H9 (cell line): ENCODE results near the gene CEMIP. TPM values are rescaled to one million over a fixed set of nuclear protein-coding genes. Genes with fewer than 3 reads are reported as not detected.

Source experiments
- DNase-seq: peaks from one replicate; pipeline ENCODE4 v3.0.0-alpha.2; 2017
- H2AFZ ChIP-seq: one replicate; pipeline ENCODE4 v1.6.1; 2013; ENCODE audit warnings: mild to moderate bottlenecking, low read length, control low read depth, moderate library complexity
- H2AK5ac ChIP-seq: 2 replicates; pipeline ENCODE4 v1.6.1; 2013; ENCODE audit warnings: low read length, control low read depth, mixed read lengths; ENCODE audit not compliant: insufficient read length
- H2BK120ac ChIP-seq: one replicate; pipeline ENCODE4 v1.6.1; 2013; ENCODE audit warnings: low read depth, mild to moderate bottlenecking, low read length, control low read depth, inconsistent platforms; ENCODE audit not compliant: poor library complexity, severe bottlenecking
- H2BK12ac ChIP-seq: 2 replicates; pipeline ENCODE4 v1.6.1; 2013; ENCODE audit warnings: low read length, control low read depth, mixed read lengths, low read depth; ENCODE audit not compliant: insufficient read length
- H2BK15ac ChIP-seq: 2 replicates; pipeline ENCODE4 v1.6.1; 2013; ENCODE audit warnings: low read depth, low read length, control low read depth
- H2BK20ac ChIP-seq: one replicate; pipeline ENCODE4 v1.6.1; 2013; ENCODE audit warnings: low read depth, mild to moderate bottlenecking, low read length, control low read depth, inconsistent platforms; ENCODE audit not compliant: poor library complexity, severe bottlenecking
- H2BK5ac ChIP-seq: 2 replicates; pipeline ENCODE4 v1.6.1; 2013; ENCODE audit warnings: low read length, control low read depth, mixed read lengths; ENCODE audit not compliant: insufficient read length
- H3K14ac ChIP-seq: 2 replicates; pipeline ENCODE4 v1.6.1; 2013; ENCODE audit warnings: low read length, control low read depth; ENCODE audit not compliant: insufficient read depth
- H3K18ac ChIP-seq: 2 replicates; pipeline ENCODE4 v1.6.1; 2013; ENCODE audit warnings: low read depth, mild to moderate bottlenecking, mixed read lengths, low read length, control low read depth; ENCODE audit not compliant: insufficient read length
- H3K23ac ChIP-seq: 2 replicates; pipeline ENCODE4 v1.6.1; 2013; ENCODE audit warnings: low read length, control low read depth, mixed read lengths, low read depth; ENCODE audit not compliant: insufficient read length
- H3K23me2 ChIP-seq: 2 replicates; pipeline ENCODE4 v1.6.1; 2013; ENCODE audit warnings: low read depth, mild to moderate bottlenecking, mixed read lengths, low read length, control low read depth; ENCODE audit not compliant: insufficient read length, poor library complexity, severe bottlenecking
- H3K27ac ChIP-seq: 2 replicates; pipeline ENCODE4 v1.5.1; 2013; ENCODE audit warnings: low read length, control low read depth, mixed read lengths, low read depth; ENCODE audit not compliant: insufficient read length
- H3K27me3 ChIP-seq: 2 replicates; pipeline ENCODE4 v1.6.1; 2013; ENCODE audit warnings: low read length, control low read depth, inconsistent platforms; ENCODE audit not compliant: insufficient read depth
- H3K4ac ChIP-seq: 2 replicates; pipeline ENCODE4 v1.6.1; 2013; ENCODE audit warnings: low read depth, mild to moderate bottlenecking, control low read depth, inconsistent platforms, low read length, moderate library complexity
- H3K4me1 ChIP-seq: 2 replicates; pipeline ENCODE4 v1.6.1; 2013; ENCODE audit warnings: low read length, control low read depth, inconsistent platforms; ENCODE audit not compliant: insufficient read depth
- H3K4me2 ChIP-seq: 2 replicates; pipeline ENCODE4 v1.6.1; 2013; ENCODE audit warnings: low read length, control low read depth, mixed read lengths; ENCODE audit not compliant: insufficient read length, insufficient read depth
- H3K56ac ChIP-seq: 2 replicates; pipeline ENCODE4 v1.6.1; 2013; ENCODE audit warnings: low read depth, mild to moderate bottlenecking, mixed read lengths, low read length, control low read depth; ENCODE audit not compliant: insufficient read length
- H3K79me1 ChIP-seq: 2 replicates; pipeline ENCODE4 v1.6.1; 2013; ENCODE audit warnings: low read depth, mild to moderate bottlenecking, moderate library complexity, low read length, control low read depth, inconsistent platforms; ENCODE audit not compliant: insufficient read depth, poor library complexity, severe bottlenecking
- H3K79me2 ChIP-seq: 2 replicates; pipeline ENCODE4 v1.6.1; 2013; ENCODE audit warnings: low read length, control low read depth, inconsistent platforms; ENCODE audit not compliant: insufficient read depth
- H3K9ac ChIP-seq: 2 replicates; pipeline ENCODE4 v1.6.1; 2013; ENCODE audit warnings: low read length, control low read depth, mixed read lengths; ENCODE audit not compliant: insufficient read length; ENCODE audit errors: extremely low read depth
- H3K9me3 ChIP-seq: one replicate; pipeline ENCODE4 v1.6.1; 2013; ENCODE audit warnings: low read depth, low read length, inconsistent platforms; ENCODE audit not compliant: control insufficient read depth
- H3T11ph ChIP-seq: one replicate; pipeline ENCODE4 v1.6.1; 2013; ENCODE audit warnings: mild to moderate bottlenecking, low read length, control low read depth, inconsistent platforms
- H4K20me1 ChIP-seq: one replicate; pipeline ENCODE4 v1.6.1; 2013; ENCODE audit not compliant: control insufficient read depth, insufficient read length, insufficient read depth
- H4K5ac ChIP-seq: 2 replicates; pipeline ENCODE4 v1.6.1; 2013; ENCODE audit warnings: low read depth, mild to moderate bottlenecking, mixed read lengths, low read length, control low read depth; ENCODE audit not compliant: insufficient read length
- H4K8ac ChIP-seq: replicated peaks from 2 replicates; pipeline ENCODE4 v1.6.1; 2013; ENCODE audit warnings: low read length, control low read depth, mixed read lengths, low read depth; ENCODE audit not compliant: insufficient read length
- H4K91ac ChIP-seq: 2 replicates; pipeline ENCODE4 v1.6.1; 2013; ENCODE audit warnings: low read depth, mild to moderate bottlenecking, moderate library complexity, mixed read lengths, low read length, control low read depth; ENCODE audit not compliant: insufficient read length
- H3K27ac Mint-ChIP-seq, 3 experiments: 2 replicates in 2 of 3; 3 replicates in 1 of 3; pipeline ENCODE4 v1.8.0; 2020 to 2021; ENCODE audit warnings: mixed read lengths in 3 of 3, mild to moderate bottlenecking in 1 of 3, moderate library complexity in 1 of 3
- H3K27me3 Mint-ChIP-seq: 2 replicates; pipeline ENCODE4 v1.8.0; 2021; ENCODE audit warnings: low read depth, mild to moderate bottlenecking, moderate library complexity, mixed read lengths
- H3K36me3 Mint-ChIP-seq, 3 experiments: 2 replicates in 2 of 3; 3 replicates in 1 of 3; pipeline ENCODE4 v1.8.0; 2020 to 2021; ENCODE audit warnings: low read depth in 3 of 3, mixed read lengths in 3 of 3; ENCODE audit not compliant: insufficient read depth in 1 of 3
- H3K4me1 Mint-ChIP-seq, 2 experiments: 2 replicates each; pipeline ENCODE4 v1.8.0; 2020; ENCODE audit warnings: mixed read lengths in 2 of 2
- H3K4me3 Mint-ChIP-seq, 2 experiments: 2 replicates in 1 of 2; 3 replicates in 1 of 2; pipeline ENCODE4 v1.8.0; 2020 to 2021; ENCODE audit warnings: mild to moderate bottlenecking in 2 of 2, mixed read lengths in 2 of 2, moderate library complexity in 1 of 2
- H3K9me3 Mint-ChIP-seq, 2 experiments: 2 replicates in 1 of 2; 3 replicates in 1 of 2; pipeline ENCODE4 v1.8.0; 2020; ENCODE audit warnings: mild to moderate bottlenecking in 2 of 2, mixed read lengths in 2 of 2, moderate library complexity in 1 of 2
- WGBS: extraction: QIAGEN DNeasy Blood & Tissue Kit; methylation state at CpG from one replicate; pipeline ENCODE4 v1.1.7; 2013; ENCODE audit warnings: missing lambda C conversion rate, low lambda C conversion rate, mixed read lengths; ENCODE audit not compliant: insufficient read length; ENCODE audit errors: extremely low coverage; 5-methylcytosine and 5-hydroxymethylcytosine counted together
- total RNA-seq: library from RNA; stranded (reverse); gene quantifications from 2 replicates; pipeline ENCODE4 v1.2.1, GENCODE V29; 2021
- TF ChIP-seq, protein P1 (sequence below): fragments of 200-600 bp; sonication (generic); conservative IDR thresholded peaks from 3 replicates; pipeline ENCODE4 v1.8.0; 2021; ENCODE audit warnings: antibody characterized with exemption, mild to moderate bottlenecking

Gene CEMIP
- total RNA-seq, 1 experiment from 2014 or later = 0.09 TPM

DNA sequence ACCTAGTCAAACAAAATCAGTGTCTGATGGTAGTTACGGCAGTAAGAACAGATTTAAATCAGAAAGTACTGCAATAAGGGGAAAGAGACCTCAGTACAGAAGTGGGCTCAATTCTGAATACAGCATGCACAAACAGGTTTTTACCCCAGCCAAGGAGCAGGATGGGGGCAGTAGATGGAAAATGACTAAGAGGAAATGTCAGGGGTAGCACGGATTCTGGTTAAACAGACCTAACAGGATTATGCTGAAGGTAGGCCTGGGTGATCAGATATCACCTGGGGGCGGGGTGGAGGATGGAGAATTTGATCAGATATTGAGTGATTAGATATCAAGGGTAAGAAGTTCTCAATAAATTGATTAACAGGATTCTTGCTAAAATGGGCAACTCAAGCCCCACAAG is 191.5 kb downstream of the CEMIP start:
- peaks cover 0 to under 1% of the 10 kb centered on the region in 2 experiments; a peak in 2 of 5 replicates for H3K9me3 Mint-ChIP-seq
- H2BK12ac ChIP-seq = no peak overlapping the region

More for the DNA sequence above, 191.5 kb downstream of the CEMIP start:
- Histone ChIP-seq H2BK15ac (no peak overlapping the region), H3K23ac (no peak overlapping the region), H4K8ac (no peak overlapping the region), H2AK5ac (no peak overlapping the region), H4K91ac (no peak overlapping the region), H3K79me2 (0 out of 2 replicates have a peak, but pooled peaks cover 2% of the 10 kb centered on the region), H3K4me2 (no peak overlapping the region), H3K18ac (no peak overlapping the region), H3K56ac (no peak overlapping the region), H3K79me1 (no peaks in the 10 kb centered on the region), H3T11ph (no peak overlapping the region), H2BK120ac (no peak overlapping the region), H2AFZ (no peak overlapping the region), H3K4me1 (peaks cover 17% of the 10 kb centered on the region), H3K27me3 (no peaks in the 10 kb centered on the region), H2BK5ac (no peak overlapping the region), H2BK20ac (no peak overlapping the region), H3K14ac (no peak overlapping the region), H3K23me2 (no peaks in the 10 kb centered on the region), H4K20me1 (no peaks in the 10 kb centered on the region), H3K27ac (no peak overlapping the region), H3K9me3 (no peaks in the 10 kb centered on the region), H3K9ac (no peak overlapping the region), H3K4ac (no peak overlapping the region), H4K5ac (no peak overlapping the region)
- H3K4me1 Mint-ChIP-seq = peaks cover 50 to 56% of the 10 kb centered on the region in 2 experiments
- H3K27ac Mint-ChIP-seq = peak overlapping the region; percentile 39 to 86 (median 46); a peak in 2 of 7 replicates
- no peaks in the 10 kb centered on the region for H3K27me3 Mint-ChIP-seq
- DNase-seq = no peak
- peaks cover 5 to 26% (median 25%) of the 10 kb centered on the region in 3 experiments; a peak in 6 of 7 replicates for H3K36me3 Mint-ChIP-seq
- H3K4me3 Mint-ChIP-seq = no peak overlapping the region
- TF ChIP-seq, protein P1, sequence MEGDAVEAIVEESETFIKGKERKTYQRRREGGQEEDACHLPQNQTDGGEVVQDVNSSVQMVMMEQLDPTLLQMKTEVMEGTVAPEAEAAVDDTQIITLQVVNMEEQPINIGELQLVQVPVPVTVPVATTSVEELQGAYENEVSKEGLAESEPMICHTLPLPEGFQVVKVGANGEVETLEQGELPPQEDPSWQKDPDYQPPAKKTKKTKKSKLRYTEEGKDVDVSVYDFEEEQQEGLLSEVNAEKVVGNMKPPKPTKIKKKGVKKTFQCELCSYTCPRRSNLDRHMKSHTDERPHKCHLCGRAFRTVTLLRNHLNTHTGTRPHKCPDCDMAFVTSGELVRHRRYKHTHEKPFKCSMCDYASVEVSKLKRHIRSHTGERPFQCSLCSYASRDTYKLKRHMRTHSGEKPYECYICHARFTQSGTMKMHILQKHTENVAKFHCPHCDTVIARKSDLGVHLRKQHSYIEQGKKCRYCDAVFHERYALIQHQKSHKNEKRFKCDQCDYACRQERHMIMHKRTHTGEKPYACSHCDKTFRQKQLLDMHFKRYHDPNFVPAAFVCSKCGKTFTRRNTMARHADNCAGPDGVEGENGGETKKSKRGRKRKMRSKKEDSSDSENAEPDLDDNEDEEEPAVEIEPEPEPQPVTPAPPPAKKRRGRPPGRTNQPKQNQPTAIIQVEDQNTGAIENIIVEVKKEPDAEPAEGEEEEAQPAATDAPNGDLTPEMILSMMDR = no peak
- no CpG with 5 or more reads among the region's 3 CpGs for WGBS
